ENCODE results near the gene HMG20B.

DNA sequence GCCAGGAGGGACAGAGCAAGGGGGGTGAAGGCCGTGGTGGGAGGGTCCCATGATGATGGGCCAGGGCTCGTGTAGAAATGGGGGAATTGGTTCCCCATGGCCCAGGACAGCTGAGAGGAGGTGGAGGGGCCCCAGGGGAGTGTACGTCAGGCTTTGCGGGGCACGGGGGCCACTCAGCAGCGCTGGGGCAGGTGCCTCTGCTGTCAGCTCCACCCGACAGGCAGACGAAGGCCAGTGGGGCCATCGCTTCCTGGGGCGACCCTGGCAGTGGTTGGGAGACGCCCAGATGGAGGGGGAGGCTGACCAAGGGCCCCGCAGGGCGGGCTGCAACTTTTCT lies 35.7 kb upstream of the HMG20B start:
- TF ChIP-seq CTCF (IDR thresholded peaks at IDR 0.05): no peak
- no peak for TF ChIP-seq POLR2A (IDR thresholded peaks at IDR 0.05)
